Chondrocyte (in vitro differentiated cells): Measurements from ENCODE around the gene COX6A1. TPM values are rescaled to one million over a fixed set of nuclear protein-coding genes. Genes with fewer than 3 reads are reported as not detected.

Source experiments
- DNase-seq: peaks from one replicate; pipeline ENCODE4 v3.0.0; 2021; ENCODE audit warnings: mixed read lengths, low spot score
- H3K27ac Mint-ChIP-seq: one replicate; pipeline ENCODE4 v1.8.0; 2021; ENCODE audit warnings: mild to moderate bottlenecking, moderate library complexity, mixed read lengths; ENCODE audit not compliant: unreplicated experiment
- H3K27me3 Mint-ChIP-seq: 2 replicates; pipeline ENCODE4 v1.8.0; 2021; ENCODE audit warnings: low read depth, mixed read lengths
- H3K36me3 Mint-ChIP-seq: 2 replicates; pipeline ENCODE4 v1.8.0; 2021; ENCODE audit warnings: low read depth, mixed read lengths
- H3K4me1 Mint-ChIP-seq: 2 replicates; pipeline ENCODE4 v1.8.0; 2021; ENCODE audit warnings: low read depth, mild to moderate bottlenecking, mixed read lengths
- H3K4me3 Mint-ChIP-seq: one replicate; pipeline ENCODE4 v1.8.0; 2021; ENCODE audit warnings: mild to moderate bottlenecking, moderate library complexity, mixed read lengths; ENCODE audit not compliant: unreplicated experiment
- H3K9me3 Mint-ChIP-seq: 2 replicates; pipeline ENCODE4 v1.8.0; 2021; ENCODE audit warnings: low read depth, mixed read lengths
- CTCF ChIP-seq: fragments of 200-600 bp; sonication (generic); IDR thresholded peaks from 2 replicates; pipeline ENCODE4 v1.5.0; 2021; ENCODE audit warnings: antibody characterized with exemption, mild to moderate bottlenecking, moderate library complexity
- total RNA-seq: library from RNA; stranded (reverse); gene quantifications from 3 replicates; pipeline ENCODE4 v1.2.1, GENCODE V29; 2021

COX6A1 gene
- total RNA-seq, 1 donor from 2014 or later: 299 TPM

- Mint-ChIP-seq H3K9me3 (no peaks in the 10 kb centered on the region), H3K4me3 (no peak overlapping the region), H3K27ac (no peak overlapping the region), H3K36me3 (peaks cover 19% of the 10 kb centered on the region), H3K4me1 (peaks cover 4% of the 10 kb centered on the region), H3K27me3 (no peaks in the 10 kb centered on the region)
- peak; percentile 77 for TF ChIP-seq CTCF
- no peak for DNase-seq
Measured at GRCh38 chr12:120453977-120454376, 16.1 kb downstream of the COX6A1 start.

GRCh38 chr12:120455302-120455701 is 17.4 kb downstream of the COX6A1 start:
- TF ChIP-seq CTCF: no peak
- no peak for DNase-seq
- H3K36me3 Mint-ChIP-seq: peaks cover 20% of the 10 kb centered on the region
- no peaks in the 10 kb centered on the region for H3K9me3 Mint-ChIP-seq
- H3K4me3 Mint-ChIP-seq: no peak overlapping the region
- no peak overlapping the region for H3K27ac Mint-ChIP-seq
- H3K27me3 Mint-ChIP-seq: no peaks in the 10 kb centered on the region
- no peaks in the 10 kb centered on the region for H3K4me1 Mint-ChIP-seq

GRCh38 chr12:120457133-120457532 is 19.2 kb downstream of the COX6A1 start:
- peak; percentile 54 for TF ChIP-seq CTCF
- no peaks in the 10 kb centered on the region for H3K27me3 Mint-ChIP-seq
- H3K27ac Mint-ChIP-seq: no peak overlapping the region
- no peak overlapping the region for H3K4me3 Mint-ChIP-seq
- H3K4me1 Mint-ChIP-seq: no peaks in the 10 kb centered on the region
- DNase-seq: no peak
- no peaks in the 10 kb centered on the region for H3K9me3 Mint-ChIP-seq
- peaks cover 23% of the 10 kb centered on the region for H3K36me3 Mint-ChIP-seq

GRCh38 chr12:120460157-120460556 is 22.2 kb downstream of the COX6A1 start:
- H3K27ac Mint-ChIP-seq: no peak overlapping the region
- no peaks in the 10 kb centered on the region for H3K9me3 Mint-ChIP-seq
- H3K36me3 Mint-ChIP-seq: peaks cover 31% of the 10 kb centered on the region
- H3K4me3 Mint-ChIP-seq: no peak overlapping the region
- DNase-seq: no peak
- no peaks in the 10 kb centered on the region for H3K4me1 Mint-ChIP-seq
- no peak for TF ChIP-seq CTCF
- H3K27me3 Mint-ChIP-seq: no peaks in the 10 kb centered on the region

- no peak overlapping the region for H3K27ac Mint-ChIP-seq
Measured at GRCh38 chr12:120462099-120462640, 24.3 kb downstream of the COX6A1 start.

More at GRCh38 chr12:120462099-120462640, 24.3 kb downstream of the COX6A1 start:
- H3K4me3 Mint-ChIP-seq: no peak overlapping the region
- H3K4me1 Mint-ChIP-seq: peaks cover 11% of the 10 kb centered on the region
- no peak for DNase-seq
- TF ChIP-seq CTCF: no peak
- H3K9me3 Mint-ChIP-seq: no peaks in the 10 kb centered on the region
- peaks cover 21% of the 10 kb centered on the region for H3K36me3 Mint-ChIP-seq
- H3K27me3 Mint-ChIP-seq: no peaks in the 10 kb centered on the region
